RKO (cell line): ENCODE data around the gene SERPINA5.
"Not testable (repeated sequence)": the region's sequence is repeated elsewhere in the genome, so short reads cannot be mapped to it uniquely, and the experiment has no call there.

ENCODE experiments used
- DNase-seq: peaks from one replicate; pipeline ENCODE4 v3.0.0-alpha.2; 2016; ENCODE audit warnings: low spot score

SERPINA5 gene

GRCh38 chr14:94601884-94602391 is 20.7 kb downstream of the SERPINA5 start:
- peak; percentile 34 for DNase-seq

- no peak for DNase-seq
Measured at GRCh38 chr14:94602722-94603121, 21.5 kb downstream of the SERPINA5 start.

GRCh38 chr14:94605361-94605760 is 24.1 kb downstream of the SERPINA5 start:
- DNase-seq: no peak

- not testable (repeated sequence) for DNase-seq
Measured at GRCh38 chr14:94608966-94609365, 27.7 kb downstream of the SERPINA5 start.

GRCh38 chr14:94611179-94611578 is 30.0 kb downstream of the SERPINA5 start:
- DNase-seq: no peak

- no peak for DNase-seq
Measured at GRCh38 chr14:94612174-94612573, 30.9 kb downstream of the SERPINA5 start, which contains the start of gene SERPINA3. SERPINA3 (plus strand) TSS chr14:94612391; CDS start chr14:94614442, 2,051 bp downstream.

GRCh38 chr14:94612580-94613554 is 31.6 kb downstream of the SERPINA5 start:
- no peak for DNase-seq

GRCh38 chr14:94613720-94614644 is 32.8 kb downstream of the SERPINA5 start:
- no peak for DNase-seq

GRCh38 chr14:94614802-94615201 is 33.6 kb downstream of the SERPINA5 start:
- no peak for DNase-seq

GRCh38 chr14:94615254-94615653 is 34.0 kb downstream of the SERPINA5 start:
- no peak for DNase-seq

GRCh38 chr14:94615823-94616570 is 34.8 kb downstream of the SERPINA5 start:
- no peak for DNase-seq

- no peak for DNase-seq
Measured at GRCh38 chr14:94617366-94617941, 36.2 kb downstream of the SERPINA5 start.

- DNase-seq: no peak
Measured at GRCh38 chr14:94617988-94618822, 37.0 kb downstream of the SERPINA5 start.

GRCh38 chr14:94619297-94619696 is 38.1 kb downstream of the SERPINA5 start:
- DNase-seq: no peak

- no peak for DNase-seq
Measured at GRCh38 chr14:94620597-94620996, 39.4 kb downstream of the SERPINA5 start.

- no peak for DNase-seq
Measured at GRCh38 chr14:94621358-94622134, 40.3 kb downstream of the SERPINA5 start.

GRCh38 chr14:94622653-94623421 is 41.6 kb downstream of the SERPINA5 start:
- no peak for DNase-seq

GRCh38 chr14:94623422-94623809 is 42.2 kb downstream of the SERPINA5 start:
- DNase-seq: no peak
